ENCODE results near the gene OR52K1. TPM values are rescaled to one million over a fixed set of nuclear protein-coding genes. Genes with fewer than 3 reads are reported as not detected.

Gene OR52K1
- polyA plus RNA-seq, 1 of the 3 experiments (the other 2 are of a cell fraction), result not detected

- 2% methylated on average over 5 of the region's 5 CpGs for WGBS (ENCODE audit: low lambda C conversion rate)
- H3K27me3 ChIP-seq (ENCODE audit: insufficient read depth), result no peaks in the 10 kb centered on the region
- no peak overlapping the region for H3K4me2 ChIP-seq
- no peak overlapping the region for H3K9ac ChIP-seq
- no peaks in the 10 kb centered on the region for H3K36me3 ChIP-seq (replicated peaks in 1 of 2; ENCODE audit: control insufficient read depth in 1 of 2, insufficient read depth in 2 of 2, low read length in 1 of 2)
- H3K4me3 ChIP-seq (ENCODE audit: low read depth in 2 of 2, low read length in 1 of 2), result no peak overlapping the region
- H4K20me1 ChIP-seq (ENCODE audit: insufficient read depth), result no peaks in the 10 kb centered on the region
- H3K9me3 ChIP-seq, result no peaks in the 10 kb centered on the region
- no peak for DNase-seq
- TF ChIP-seq ELF1 (IDR thresholded peaks at IDR 0.05) (no peak), GATA2 (CRISPR knock-in tag; IDR thresholded peaks at IDR 0.05) (no peak), CHD2 (IDR thresholded peaks at IDR 0.05; ENCODE audit: low read length, partially characterized antibody) (no peak), IRF3 (IDR thresholded peaks at IDR 0.05; ENCODE audit: low read depth, low read length) (no peak), RCOR1 (IDR thresholded peaks at IDR 0.05; ENCODE audit: low read length) (no peak), FOXJ3 (CRISPR knock-in tag; IDR thresholded peaks at IDR 0.05) (no peak), YY1 (IDR thresholded peaks at IDR 0.05; ENCODE audit: low read depth) (no peak), EP300 (IDR thresholded peaks at IDR 0.05; ENCODE audit: borderline replicate concordance in 1 of 2, low read depth in 1 of 2, low read length in 1 of 2) (no peak), SMC3 (IDR thresholded peaks at IDR 0.05; ENCODE audit: low read depth, low read length) (no peak), USF1 (IDR thresholded peaks at IDR 0.05; ENCODE audit: borderline replicate concordance, low read depth) (no peak), FOXM1 (IDR thresholded peaks at IDR 0.05; ENCODE audit: low read depth) (no peak), SIN3A (IDR thresholded peaks at IDR 0.05; ENCODE audit: borderline replicate concordance, low read depth, low read length) (no peak), USF2 (IDR thresholded peaks at IDR 0.05; ENCODE audit: borderline replicate concordance, low read depth, low read length) (no peak), MEF2A (IDR thresholded peaks at IDR 0.05; ENCODE audit: borderline replicate concordance, low read depth) (no peak), REST (IDR thresholded peaks at IDR 0.05; ENCODE audit: low read depth, low read length) (no peak), MAX (IDR thresholded peaks at IDR 0.05; ENCODE audit: low read depth) (no peak), JUND (IDR thresholded peaks at IDR 0.05) (no peak), MXI1 (IDR thresholded peaks at IDR 0.05; ENCODE audit: low read depth, low read length) (no peak), TEAD4 (IDR thresholded peaks at IDR 0.05; ENCODE audit: borderline replicate concordance, insufficient read depth) (no peak)
- ChIA-PET CTCF (interaction anchor here (1.2 to 2.5 kb wide), 2 partner anchors 279 kb away, joined by 3 to 7 read pairs; no protein-coding TSS in a partner anchor), POLR2A (no interaction called here)
- no peak overlapping the region for H2AFZ ChIP-seq (ENCODE audit: low read depth)
- H3F3A ChIP-seq (replicated peaks; ENCODE audit: insufficient read depth), result no peaks in the 10 kb centered on the region
- no peak overlapping the region for H3K27ac ChIP-seq (ENCODE audit: low read depth in 2 of 2, low read length in 1 of 2)
- H3K4me1 ChIP-seq (ENCODE audit: control insufficient read depth in 1 of 2, insufficient read depth in 2 of 2, low read depth in 1 of 2, low read length in 1 of 2), result no peaks in the 10 kb centered on the region
- no peaks in the 10 kb centered on the region for H3K9me2 ChIP-seq
- no peaks in the 10 kb centered on the region for H3K79me2 ChIP-seq (ENCODE audit: insufficient read depth)
Observed at GRCh38 chr11:4466131-4466870, 16.1 kb upstream of the OR52K1 start.
